Transverse colon (tissue), 4 donors: ENCODE results near the gene BEX5.
"Not testable (repeated sequence)": the region's sequence is repeated elsewhere in the genome, so short reads cannot be mapped to it uniquely, and the experiment has no call there.

ENCODE experiments used
- POLR2A ChIP-seq: fragments of 450-650 bp; IDR thresholded peaks from one replicate; pipeline ENCODE4 v1.6.1; 2016; ENCODE audit warnings: antibody characterized with exemption, mild to moderate bottlenecking, moderate library complexity
- POLR2AphosphoS5 ChIP-seq, 3 donors: sonication (generic); formaldehyde crosslinking; IDR thresholded peaks; one replicate each; pipeline ENCODE4 v1.6.1; 2016; ENCODE audit warnings: antibody characterized with exemption in 3 of 3
- TF ChIP-seq, protein P1 (sequence below), 5 experiments: fragments of 200-600 bp in 3 of 5; fragments of 450-650 bp in 2 of 5; sonication (generic) in 3 of 5; IDR thresholded peaks; 1 replicate in 2 of 5; 2 replicates in 3 of 5; pipeline ENCODE4 v1.5.1; 2016 to 2017; ENCODE audit warnings: antibody characterized with exemption in 5 of 5, inconsistent platforms in 3 of 5, mild to moderate bottlenecking in 2 of 5, moderate library complexity in 1 of 5

DNA sequence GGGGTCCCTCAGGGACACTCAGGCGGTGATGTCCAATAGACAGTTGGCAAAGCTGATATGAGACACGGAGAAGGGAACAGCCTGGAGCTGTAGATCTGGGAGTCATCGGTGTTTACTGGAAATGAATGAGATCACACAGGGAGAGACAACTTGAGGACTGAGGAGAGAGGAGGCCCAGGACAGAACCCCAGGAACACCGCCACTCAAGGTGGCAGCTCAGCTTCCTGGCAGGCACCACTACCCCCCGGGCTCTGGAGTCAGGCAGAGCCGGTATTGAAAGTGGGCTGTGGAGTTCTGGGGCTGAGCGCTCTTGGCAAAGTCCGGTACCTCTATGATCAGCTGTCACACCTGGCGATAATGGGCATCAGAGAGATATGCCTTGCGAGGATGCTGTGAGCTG is 30.8 kb downstream of the BEX5 start:
- TF ChIP-seq, protein P1, sequence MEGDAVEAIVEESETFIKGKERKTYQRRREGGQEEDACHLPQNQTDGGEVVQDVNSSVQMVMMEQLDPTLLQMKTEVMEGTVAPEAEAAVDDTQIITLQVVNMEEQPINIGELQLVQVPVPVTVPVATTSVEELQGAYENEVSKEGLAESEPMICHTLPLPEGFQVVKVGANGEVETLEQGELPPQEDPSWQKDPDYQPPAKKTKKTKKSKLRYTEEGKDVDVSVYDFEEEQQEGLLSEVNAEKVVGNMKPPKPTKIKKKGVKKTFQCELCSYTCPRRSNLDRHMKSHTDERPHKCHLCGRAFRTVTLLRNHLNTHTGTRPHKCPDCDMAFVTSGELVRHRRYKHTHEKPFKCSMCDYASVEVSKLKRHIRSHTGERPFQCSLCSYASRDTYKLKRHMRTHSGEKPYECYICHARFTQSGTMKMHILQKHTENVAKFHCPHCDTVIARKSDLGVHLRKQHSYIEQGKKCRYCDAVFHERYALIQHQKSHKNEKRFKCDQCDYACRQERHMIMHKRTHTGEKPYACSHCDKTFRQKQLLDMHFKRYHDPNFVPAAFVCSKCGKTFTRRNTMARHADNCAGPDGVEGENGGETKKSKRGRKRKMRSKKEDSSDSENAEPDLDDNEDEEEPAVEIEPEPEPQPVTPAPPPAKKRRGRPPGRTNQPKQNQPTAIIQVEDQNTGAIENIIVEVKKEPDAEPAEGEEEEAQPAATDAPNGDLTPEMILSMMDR (IDR thresholded peaks at IDR 0.05): not testable (repeated sequence)
- TF ChIP-seq POLR2AphosphoS5 (IDR thresholded peaks at IDR 0.05); POLR2A: not testable (repeated sequence)
